Erythroblast (primary cell): ENCODE results near the gene POLN.
A peak's percentile ranks its signal among the peaks of the same experiment; 100 is the strongest.
"Not testable (repeated sequence)": the region's sequence is repeated elsewhere in the genome, so short reads cannot be mapped to it uniquely, and the experiment has no call there.

Experiments used
- DNase-seq, 2 experiments: peaks; one replicate each; lab custom pipeline; 2025; lab: John Stamatoyannopoulos, UW
- GATA1 ChIP-seq: IDR thresholded peaks from 2 replicates; pipeline ENCODE4 v1.6.1; 2011; ENCODE audit warnings: low read depth, mild to moderate bottlenecking, control low read depth, low read length, moderate library complexity
- POLR2A ChIP-seq: IDR thresholded peaks from 2 replicates; pipeline ENCODE4 v1.6.1; 2011; ENCODE audit warnings: mild to moderate bottlenecking, low read length

POLN gene

GRCh38 chr4:2247128-2248043 is 5.5 kb upstream of the POLN start:
- TF ChIP-seq POLR2A (no peak), GATA1 (no peak)
- DNase-seq: no peak

- no peak for DNase-seq
Measured at GRCh38 chr4:2246384-2247127, 4.6 kb upstream of the POLN start.

GRCh38 chr4:2245787-2246275 is 3.9 kb upstream of the POLN start:
- DNase-seq: no peak
- no peak for TF ChIP-seq POLR2A
- TF ChIP-seq GATA1: no peak

More at GRCh38 chr4:2246384-2247127, 4.6 kb upstream of the POLN start:
- TF ChIP-seq POLR2A (no peak), GATA1 (no peak)

- no peak for DNase-seq
- TF ChIP-seq POLR2A (no peak), GATA1 (no peak)
Measured at GRCh38 chr4:2245057-2245786, 3.3 kb upstream of the POLN start.

- TF ChIP-seq POLR2A: no peak
- TF ChIP-seq GATA1: no peak
Measured at GRCh38 chr4:2243681-2244380, 1.9 kb upstream of the POLN start.

GRCh38 chr4:2241003-2241402 is 918 bp downstream of the POLN start:
- no peak for TF ChIP-seq GATA1
- no peak for TF ChIP-seq POLR2A
- peak in 1 of 2 experiments; percentile 58 for DNase-seq

More at GRCh38 chr4:2243681-2244380, 1.9 kb upstream of the POLN start:
- DNase-seq: peak; percentile 33 to 41

GRCh38 chr4:2236944-2237666 is 4.8 kb downstream of the POLN start:
- TF ChIP-seq POLR2A (no peak), GATA1 (no peak)
- DNase-seq: peak in 1 of 2 experiments; percentile 16

- DNase-seq: no peak
- TF ChIP-seq GATA1: no peak
- TF ChIP-seq POLR2A: no peak
Measured at GRCh38 chr4:2231082-2231481, 10.8 kb downstream of the POLN start.

- no peak for DNase-seq
- TF ChIP-seq GATA1 (no peak), POLR2A (no peak)
Measured at GRCh38 chr4:2226261-2226660, 15.7 kb downstream of the POLN start.

GRCh38 chr4:2222838-2223237 is 19.1 kb downstream of the POLN start:
- DNase-seq: no peak
- TF ChIP-seq GATA1: no peak
- no peak for TF ChIP-seq POLR2A

GRCh38 chr4:2221378-2221777 is 20.5 kb downstream of the POLN start:
- not testable (repeated sequence) for DNase-seq

- DNase-seq: peak; percentile 64 to 84
- TF ChIP-seq GATA1: no peak
- no peak for TF ChIP-seq POLR2A
Measured at GRCh38 chr4:2220016-2220630, 21.8 kb downstream of the POLN start.
